T-helper 9 cell (primary cell): ENCODE results near the gene DYNC1I2.

Experiments used
- DNase-seq: peaks from one replicate; pipeline ENCODE4 v3.0.0-alpha.2; 2020

The DYNC1I2 gene

GRCh38 chr2:171785450-171785849 is 98.2 kb downstream of the DYNC1I2 start:
- no peak for DNase-seq

GRCh38 chr2:171787333-171788072 is 100.2 kb downstream of the DYNC1I2 start:
- no peak for DNase-seq

- DNase-seq = no peak
Observed at GRCh38 chr2:171788316-171788993, 101.2 kb downstream of the DYNC1I2 start.

GRCh38 chr2:171789956-171790355 is 102.7 kb downstream of the DYNC1I2 start:
- DNase-seq = no peak

- DNase-seq = no peak
Observed at GRCh38 chr2:171791361-171791760, 104.1 kb downstream of the DYNC1I2 start.

GRCh38 chr2:171792157-171792556 is 104.9 kb downstream of the DYNC1I2 start:
- DNase-seq = no peak

- DNase-seq = no peak
Observed at GRCh38 chr2:171792886-171793580, 105.8 kb downstream of the DYNC1I2 start.

GRCh38 chr2:171793691-171794678 is 106.7 kb downstream of the DYNC1I2 start:
- no peak for DNase-seq

GRCh38 chr2:171794918-171795317 is 107.6 kb downstream of the DYNC1I2 start:
- no peak for DNase-seq
